ENCODE results near the gene PI4KA.
"Not testable (repeated sequence)": the region's sequence is repeated elsewhere in the genome, so short reads cannot be mapped to it uniquely, and the experiment has no call there.

The PI4KA gene

DNA sequence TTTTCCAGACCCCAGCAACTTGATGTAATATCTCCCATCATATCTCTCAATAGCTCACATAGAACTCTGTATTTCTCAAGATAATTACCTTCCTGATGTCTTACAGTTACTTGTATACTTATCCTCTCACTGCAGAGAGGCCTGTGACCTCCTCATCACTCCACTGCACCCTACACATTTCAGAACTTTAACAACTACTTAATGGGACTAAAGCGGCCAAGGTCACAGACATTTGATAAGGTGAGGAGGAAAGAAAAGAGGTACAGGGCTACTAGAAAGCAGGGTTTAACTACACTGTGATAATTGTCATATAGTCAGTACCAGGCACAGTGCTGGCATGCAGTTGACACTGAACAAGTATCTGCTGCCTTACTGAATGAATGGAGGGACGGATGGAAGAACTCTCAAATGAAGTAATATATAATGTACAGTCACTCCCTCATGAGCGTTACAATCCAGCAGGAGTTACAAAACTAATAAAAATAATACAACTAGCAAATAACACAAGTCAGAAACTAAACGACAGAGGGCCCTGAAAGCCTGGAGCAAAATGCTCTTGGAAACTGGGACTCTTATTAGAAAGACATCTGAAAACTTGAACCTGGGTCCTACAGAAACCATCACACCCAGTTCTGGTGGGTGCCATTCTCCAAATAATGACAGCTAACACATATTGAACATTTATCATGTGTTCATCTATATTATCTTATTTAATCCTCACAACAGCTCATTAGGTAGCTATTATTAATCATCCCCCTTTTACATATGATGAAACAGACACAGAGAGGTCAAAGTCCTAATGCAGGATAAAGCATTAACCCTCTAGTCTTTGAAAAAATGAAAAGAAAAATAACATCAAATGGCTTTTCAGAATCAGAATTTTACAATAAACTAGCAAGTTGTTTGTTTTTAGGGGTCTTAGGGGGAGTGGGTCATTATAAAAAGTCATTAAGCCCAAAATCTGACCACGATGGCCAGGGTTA, 14.3 kb downstream of the PI4KA start:
- no peak for DNase-seq

DNA sequence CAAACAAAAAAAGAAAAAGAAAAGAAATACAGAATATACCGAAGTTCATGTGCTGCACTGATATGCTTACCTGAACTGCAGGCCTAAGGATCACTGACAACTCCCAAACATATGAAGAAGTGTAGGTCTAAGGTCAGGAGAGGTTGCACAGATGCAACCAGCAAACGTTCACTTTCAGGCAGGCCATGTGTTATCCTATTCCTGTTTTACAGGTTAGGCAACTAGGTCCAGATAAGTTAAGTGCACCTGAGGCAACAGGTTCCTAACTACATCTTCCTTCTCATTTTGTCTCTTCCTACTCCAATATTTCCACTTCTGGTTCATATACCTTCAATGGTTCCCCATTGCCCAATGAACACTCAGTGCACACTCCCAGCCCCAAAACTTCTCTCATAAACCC, 15.1 kb downstream of the PI4KA start:
- no peak for DNase-seq

DNA sequence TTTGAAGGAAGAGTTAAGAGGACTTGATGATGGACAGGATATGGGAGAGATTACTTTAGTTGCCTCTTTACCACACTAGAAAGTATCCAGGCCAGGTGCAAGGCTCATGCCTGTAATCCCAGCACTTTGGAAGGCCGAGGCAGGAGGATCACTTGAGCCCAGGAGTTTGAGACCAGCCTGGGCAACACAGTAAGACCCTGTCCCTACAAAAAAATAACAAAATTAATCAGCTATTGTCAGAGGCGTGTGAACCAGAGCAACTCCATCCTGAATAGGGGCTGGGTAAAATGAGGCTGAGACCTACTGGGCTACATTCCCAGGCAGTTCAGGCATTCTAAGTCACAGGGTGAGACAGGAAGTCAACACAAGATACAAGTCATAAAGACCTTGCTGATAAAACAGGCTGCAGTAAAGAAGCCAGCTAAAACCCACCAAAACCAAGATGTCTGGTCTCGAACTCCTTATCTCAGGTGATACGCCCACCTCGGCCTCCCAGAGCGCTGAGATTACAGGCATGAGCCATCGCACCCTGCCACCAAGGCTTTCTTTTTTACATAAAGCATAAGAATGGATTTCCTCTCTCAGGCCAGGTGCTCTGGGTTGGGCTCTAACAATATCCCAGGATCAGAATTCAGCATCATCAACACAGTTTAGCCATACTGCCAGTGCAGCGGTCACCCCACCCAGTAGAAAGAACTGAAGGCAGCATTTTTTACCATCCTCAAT, 17.8 kb downstream of the PI4KA start:
- no peak for DNase-seq

DNA sequence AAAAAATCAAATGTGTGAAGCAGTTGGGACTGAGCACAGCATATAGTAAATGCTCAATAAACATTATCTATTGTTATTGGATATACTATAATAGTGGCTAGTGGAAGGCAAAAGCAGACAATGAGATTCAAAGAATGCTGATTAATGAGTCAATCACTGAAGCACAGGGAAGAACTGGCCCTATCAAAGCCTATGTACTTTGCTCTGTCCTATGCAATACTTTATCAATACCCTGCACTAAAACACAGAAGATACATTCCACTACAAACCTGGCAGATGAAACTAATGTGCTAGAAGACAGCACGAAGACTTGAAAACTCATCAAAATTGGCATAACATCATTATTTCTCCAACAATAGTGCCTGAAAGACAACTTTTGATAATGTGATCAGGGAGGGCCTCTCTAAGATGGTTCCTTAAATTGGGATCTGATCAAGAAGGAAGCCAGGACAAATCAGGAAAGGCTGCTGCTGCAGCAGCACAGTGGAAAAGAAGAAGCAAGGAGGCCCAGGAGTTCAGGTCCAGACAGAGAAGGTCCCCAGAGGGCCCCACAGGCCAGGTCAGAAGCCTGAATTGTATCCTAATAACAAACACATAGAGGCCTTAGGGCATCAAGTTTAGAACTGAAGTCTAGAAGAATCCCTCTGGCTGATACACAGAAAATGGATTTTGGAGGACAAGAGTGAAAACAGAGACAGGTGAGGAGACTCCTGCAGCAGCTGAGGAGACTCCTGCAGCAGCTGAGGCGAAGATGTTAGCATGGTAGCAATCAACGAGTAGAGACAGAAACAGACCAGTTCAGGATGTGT, 18.6 kb downstream of the PI4KA start:
- no peak for DNase-seq

DNA sequence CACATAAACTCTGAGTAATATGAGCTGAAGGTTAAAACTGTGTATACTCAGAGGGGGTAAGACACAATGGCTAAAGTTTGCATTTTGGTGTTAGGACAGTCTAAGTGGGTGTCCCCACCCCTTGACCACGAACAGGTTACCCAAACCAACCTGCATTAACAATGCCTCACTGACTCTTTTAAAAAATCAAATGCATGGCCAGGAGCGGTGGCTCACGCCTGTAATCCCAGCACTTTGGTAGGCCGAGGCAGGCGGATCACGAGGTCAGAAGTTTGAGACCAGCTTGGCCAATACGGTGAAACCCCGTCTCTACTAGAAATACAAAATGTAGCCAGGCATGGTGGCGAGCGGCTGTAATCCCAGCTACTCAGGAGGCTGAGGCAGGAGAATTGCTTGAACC, 19.3 kb downstream of the PI4KA start:
- not testable (repeated sequence) for DNase-seq

DNA sequence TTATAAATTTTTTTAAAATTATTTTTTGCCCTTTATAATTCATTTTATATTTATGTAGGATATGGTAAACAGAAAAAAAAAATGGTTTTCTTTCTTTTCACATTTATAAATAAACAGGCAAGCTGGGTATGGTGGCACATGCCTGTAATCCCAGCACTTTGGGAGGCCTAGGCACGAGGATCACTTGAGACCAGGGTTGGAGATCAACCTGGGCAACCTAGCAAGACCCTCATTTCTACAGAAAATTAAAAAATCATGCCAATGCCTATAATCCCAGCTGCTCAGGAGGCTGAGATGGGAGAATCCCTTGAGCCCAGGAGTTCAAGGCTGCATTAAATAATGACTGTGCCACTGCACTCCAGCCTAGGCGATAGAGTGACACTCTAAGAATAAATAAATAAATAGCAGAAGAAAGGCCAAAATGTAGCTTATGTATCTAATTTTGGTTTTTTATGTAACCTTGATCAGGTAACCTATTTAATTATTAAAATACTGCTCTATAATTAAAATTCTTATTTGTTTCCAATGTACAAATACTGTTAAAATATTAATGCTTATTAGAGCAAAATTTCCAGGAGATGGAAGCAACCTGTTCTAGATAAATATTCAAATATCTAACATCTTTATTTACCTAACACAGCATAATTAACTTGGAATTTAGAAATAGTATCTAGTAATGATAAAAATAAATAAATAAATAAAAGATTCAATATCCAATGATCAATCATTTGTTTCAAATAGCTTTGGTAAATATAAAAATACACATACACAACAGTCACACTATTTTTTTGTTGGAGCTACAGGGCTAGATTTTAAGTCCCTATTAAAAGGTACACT, 21.4 kb downstream of the PI4KA start:
- no peak for DNase-seq

DNA sequence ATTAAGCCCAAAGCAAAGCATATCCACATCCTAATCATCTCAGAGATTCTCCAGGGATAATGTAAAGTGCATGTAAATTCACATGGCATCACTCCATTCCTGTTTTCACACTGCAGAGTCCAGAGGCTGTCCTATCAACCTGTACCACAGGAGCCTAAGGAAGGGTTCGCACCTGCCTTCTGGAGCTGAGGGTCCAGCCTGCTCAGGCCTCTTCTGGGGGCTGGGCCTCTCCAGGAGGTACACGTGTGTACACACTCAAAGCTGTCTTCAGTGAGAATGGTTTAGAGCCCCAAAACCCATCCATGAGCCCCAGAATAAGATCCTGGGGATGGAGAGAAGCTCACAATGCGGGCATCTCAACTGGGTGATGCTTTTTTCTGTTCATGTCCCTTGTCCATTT, 23.9 kb downstream of the PI4KA start:
- DNase-seq, result no peak

DNA sequence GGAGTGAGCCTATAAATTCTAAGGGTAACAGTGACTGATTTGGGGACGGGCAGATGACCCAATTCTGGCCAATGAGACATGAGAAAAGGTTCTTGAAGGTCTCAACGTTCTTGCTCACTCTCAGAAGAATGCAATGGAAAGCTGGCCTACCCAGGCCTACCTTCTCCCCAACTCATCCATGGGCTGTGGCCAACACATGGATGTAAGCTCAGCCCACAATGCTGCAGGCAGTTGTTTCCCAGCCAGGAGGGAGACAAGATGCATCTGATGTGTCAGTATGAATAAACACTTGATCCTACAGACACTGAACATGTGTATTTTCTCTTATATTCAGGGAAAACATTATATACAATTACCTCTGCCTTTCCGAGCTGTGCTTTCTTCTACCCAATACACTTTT, 24.4 kb downstream of the PI4KA start:
- DNase-seq, result no peak

DNA sequence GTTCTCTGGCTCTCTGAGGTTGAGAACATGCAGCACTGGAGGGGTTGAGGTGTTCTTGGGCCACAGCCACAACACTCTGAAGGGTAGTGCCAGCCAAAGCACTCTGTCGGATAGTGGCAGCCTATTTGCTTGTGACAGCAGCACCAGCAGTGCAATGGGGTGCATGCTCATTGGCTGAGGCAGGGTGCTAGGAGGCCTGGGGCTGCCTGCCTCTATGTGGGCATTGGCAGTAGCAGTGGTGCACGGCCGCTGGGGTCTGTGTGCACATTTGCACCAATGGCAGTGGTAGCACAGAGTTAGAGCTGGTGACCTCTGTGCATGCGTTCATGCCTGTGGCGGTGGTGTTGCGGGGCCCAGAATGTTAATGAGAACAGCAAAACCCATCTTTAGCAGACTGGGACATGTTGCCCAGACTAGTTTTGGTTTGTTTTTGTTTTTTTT, 25.4 kb downstream of the PI4KA start:
- DNase-seq, result no peak

DNA sequence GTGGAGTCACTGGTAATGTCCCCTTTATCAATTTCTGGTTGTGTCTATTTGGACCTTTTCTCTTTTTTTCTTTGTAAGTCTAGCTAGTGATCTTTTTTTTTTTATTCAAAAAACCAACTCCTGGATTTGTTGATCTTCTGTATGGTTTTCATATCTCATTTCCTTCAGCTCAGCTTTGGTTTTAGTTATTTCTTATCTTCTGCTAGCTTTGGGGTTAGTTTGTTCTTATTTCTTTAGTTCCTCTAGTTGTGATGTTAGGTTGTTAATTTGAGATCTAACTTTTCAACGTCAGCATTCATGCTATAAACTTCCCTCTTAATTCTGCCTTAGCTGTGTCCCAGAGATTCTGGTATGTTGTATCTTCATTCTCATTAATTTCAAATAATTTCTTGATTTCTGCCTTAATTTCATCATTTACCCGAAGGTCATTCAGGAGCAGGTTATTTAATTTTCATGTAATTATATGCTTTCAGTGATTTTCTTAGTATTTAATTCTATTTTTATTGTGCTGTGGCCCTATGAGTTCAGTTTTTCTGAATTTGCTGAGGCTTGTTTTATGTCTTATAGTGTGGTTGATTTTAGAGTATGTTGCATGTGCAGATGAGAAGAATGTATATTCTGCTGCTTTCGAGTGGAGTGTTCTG, 29.0 kb downstream of the PI4KA start:
- no peak for DNase-seq

DNA sequence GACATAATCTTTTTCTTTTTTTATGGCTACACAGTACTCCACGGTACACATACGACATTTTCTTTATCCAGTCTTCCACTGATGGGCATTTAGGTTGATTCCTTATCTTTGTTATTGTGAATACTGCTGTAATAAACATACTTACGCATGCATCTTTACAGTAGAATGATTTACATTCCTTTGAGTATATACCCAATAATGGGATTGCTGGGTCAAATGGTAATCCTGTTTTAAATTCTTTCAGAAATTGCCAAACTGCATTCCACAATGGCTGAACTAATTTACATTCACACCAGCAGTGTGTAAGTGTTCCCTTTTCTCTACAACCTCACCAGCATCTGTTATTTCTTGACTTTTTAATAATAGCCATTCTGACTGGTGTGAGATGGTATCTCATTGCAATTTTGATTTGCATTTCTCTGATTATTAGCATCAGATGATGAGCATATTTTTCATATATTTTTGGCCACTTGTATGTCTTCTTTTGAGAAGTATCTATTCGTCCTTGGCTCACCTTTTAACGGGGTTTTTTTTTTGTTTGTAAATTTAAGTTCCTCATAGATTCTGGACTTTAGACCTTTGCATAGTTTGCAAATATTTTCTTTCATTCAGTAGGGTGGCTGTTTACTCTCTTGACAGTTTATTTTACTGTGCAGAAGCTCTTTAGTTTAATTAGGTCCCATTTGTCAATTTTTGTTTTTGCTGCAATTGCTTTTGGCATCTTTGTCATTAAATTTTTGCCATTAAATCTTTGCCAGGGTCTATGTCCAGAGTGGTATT, 32.0 kb downstream of the PI4KA start:
- not testable (repeated sequence) for DNase-seq

DNA sequence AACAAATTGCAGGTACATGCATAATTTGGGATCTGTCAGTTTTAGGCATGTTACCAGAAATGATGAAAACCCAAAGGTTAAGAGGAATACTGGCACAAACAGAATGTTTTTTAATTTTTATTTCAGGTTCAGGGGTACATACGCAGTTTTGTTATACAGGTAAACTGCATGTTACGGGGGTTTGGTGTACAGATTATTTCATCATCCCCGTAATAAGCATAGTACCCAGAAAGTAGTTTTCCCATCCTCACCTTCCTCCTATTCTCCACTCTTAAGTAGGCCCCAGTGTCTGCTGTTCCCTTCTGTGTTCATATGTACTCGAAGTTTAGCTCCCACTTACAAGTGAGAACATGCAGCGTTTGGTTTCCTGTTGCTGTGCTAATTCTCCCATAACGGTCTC, 33.0 kb downstream of the PI4KA start:
- no peak for DNase-seq

DNA sequence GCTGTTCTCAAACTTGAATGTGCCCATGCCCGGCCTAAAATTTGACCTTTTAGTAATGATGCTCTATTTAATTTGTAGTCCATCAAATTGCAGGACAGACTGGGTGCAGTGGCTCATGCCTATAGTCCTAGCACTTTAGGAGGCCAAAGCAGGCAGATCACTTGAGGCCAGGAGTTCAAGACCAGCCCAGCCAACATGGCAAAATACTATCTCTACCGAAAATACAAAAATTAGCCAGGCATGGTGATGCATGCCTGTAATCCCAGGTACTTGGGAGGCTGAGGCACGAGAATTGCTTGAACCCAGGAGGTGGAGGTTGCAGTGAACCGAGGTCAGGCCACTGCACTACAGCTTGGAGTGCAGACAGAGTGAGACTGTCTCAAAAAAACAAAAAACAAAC, 33.4 kb downstream of the PI4KA start:
- DNase-seq, result not testable (repeated sequence)

DNA sequence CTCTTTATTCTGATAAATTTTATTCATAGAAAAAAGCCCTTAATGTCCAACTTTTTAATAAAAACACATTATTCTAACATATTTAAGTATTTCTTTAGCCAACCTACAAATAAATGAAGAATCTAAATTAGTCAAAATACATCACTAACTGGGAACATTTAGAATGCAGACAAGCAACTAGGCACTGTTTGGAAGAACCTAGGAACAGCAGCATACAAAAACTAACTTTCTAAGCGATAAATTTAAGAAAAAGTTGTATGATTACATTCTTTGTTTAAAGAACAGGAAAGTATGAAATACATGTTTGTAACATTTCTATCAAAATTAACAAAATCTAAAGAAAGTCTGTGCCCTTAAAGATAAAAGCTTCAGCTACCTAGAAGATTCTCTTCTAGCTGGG, 35.3 kb downstream of the PI4KA start:
- DNase-seq, result no peak

DNA sequence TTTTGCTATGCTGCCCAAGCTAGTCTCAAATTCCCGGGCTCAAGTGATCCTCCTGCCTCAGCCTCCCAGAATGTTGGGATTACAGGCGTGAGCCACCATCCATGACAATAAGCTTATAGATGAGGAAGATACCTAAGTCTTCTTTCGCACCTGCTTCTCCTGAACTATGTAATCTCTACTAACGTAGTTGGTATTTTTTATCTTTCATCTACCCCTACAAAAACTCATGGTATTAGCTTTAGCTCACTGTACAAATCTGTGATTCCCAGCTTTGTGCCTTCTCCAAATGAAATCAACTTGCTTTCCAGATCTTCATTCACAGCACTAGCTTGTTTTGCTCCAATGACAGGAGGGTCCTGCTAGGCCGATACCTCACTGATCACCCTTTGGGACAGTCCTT, 36.4 kb downstream of the PI4KA start:
- no peak for DNase-seq

DNA sequence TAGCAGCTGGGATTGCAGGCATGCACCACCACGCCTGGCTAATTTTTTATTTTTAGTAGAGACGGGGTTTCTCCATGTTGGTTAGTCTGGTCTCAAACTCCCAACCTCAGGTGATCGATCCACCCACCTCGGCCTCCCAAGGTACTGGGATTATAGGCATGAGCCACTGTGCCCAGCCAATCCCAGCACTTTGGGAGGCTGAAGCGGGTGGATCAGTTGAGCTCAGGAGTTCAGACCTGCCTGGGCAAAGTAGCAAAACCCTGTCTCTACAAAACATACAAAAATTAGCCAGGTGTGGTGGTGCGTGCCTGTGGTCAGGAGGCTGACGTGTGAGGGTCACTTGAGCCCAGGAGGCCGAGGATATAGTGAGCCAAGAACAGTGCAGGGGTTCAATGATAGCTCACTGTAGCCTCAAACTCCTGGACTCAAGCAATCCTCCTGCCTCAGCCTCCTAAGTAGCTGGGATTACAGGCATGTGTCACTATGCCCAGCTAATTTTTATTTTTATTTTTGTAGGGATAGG, 36.8 kb downstream of the PI4KA start:
- DNase-seq, result not testable (repeated sequence)

DNA sequence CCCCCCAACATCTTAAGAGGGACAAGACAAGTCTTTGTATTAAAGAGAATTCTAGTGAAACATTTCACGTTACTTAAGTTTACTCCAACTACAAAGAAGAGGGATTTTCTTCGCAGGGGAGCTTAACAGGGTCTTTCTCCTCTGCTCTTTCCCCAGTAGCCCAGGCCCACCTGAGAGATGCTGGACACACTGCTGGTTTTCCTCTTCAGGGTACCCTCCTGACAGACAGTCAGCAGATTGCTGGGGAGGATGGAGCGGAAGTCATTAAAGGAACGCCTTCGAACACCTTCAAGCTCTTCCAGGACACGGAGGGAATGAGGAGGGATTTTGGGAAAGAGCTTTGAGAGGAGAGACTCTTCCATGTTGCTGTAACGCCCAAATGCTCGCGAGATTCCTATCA, 39.1 kb downstream of the PI4KA start:
- no peak for DNase-seq

DNA sequence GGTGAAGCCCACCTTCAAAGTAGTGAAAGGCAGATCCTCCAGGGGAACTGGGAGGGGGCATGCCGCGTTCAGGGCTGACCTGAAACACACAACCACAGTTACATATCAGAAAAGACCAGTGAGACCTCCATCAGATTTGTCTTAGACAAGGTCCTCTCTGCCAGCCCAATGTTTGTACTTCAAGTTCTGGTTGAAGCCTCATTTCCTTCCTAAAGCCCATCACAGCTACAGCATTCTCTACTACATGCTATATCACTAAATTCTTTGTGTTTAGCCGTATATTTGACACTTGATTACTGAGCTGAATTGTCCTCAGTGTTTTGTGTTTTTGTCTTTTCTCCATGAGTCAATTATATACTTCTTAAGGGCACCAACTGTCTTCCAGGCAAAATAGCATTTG, 40.1 kb downstream of the PI4KA start:
- no peak for DNase-seq

DNA sequence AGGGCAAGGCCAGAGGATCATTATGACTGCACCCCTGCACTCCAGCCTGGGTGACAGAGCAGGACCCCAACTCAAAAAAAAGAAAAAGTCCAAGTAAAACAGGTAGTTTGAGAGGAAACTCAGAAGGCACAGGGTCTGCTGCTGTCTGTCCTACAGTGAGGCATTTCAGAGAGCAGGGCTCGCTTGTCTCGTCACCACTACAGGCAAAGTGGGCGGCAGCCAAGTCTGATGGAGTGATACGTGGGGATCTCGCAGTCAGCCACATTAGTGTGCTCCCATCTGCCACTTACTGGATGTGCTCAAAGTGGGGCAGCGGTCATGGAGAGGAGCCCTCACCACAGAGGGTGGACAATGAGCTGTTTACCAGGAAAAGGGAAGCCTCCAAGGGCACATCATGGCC, 42.1 kb downstream of the PI4KA start:
- no peak for DNase-seq

DNA sequence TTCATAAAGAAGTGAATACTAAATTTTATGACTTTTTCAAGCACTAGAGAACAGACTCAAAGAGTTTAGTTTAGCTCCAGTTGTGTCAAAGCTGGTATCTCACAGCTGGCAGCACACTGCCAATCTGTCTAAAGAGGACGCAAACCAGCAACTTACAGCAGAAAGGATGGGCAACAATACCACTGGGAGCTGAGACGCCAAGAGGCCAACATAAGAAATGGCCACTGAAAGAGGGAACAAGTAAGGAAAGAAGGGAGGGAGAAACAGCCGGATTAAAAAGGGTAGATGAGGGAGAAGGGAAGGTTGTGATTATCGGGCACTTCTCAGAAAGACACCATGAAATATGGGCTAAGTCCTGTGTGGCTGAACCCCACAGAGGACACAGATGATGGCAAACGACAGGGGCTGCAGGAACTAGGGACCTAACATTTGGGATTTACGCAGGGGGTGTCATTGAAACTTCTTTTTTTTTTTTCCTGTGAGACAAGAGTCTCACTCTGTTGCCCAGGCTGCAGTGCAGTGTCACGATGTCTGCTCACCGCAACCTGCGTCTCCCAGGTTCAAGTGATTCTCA, 43.0 kb downstream of the PI4KA start:
- DNase-seq, result no peak

Measured in NCI-H2081 treated with DMSO at 0.1 percent for 48 hours (cell line).